Stimulated activated CD4-positive, alpha-beta T cell treated with anti-CD3 and anti-CD28 coated beads, TNF-alpha, amount 100 ng/mL, for 1 hour (primary cell): ENCODE measurements around the gene ITGB5.
"Not testable (repeated sequence)": the region's sequence is repeated elsewhere in the genome, so short reads cannot be mapped to it uniquely, and the experiment has no call there.

Experiments used
- DNase-seq, 3 donors: peaks; one replicate each; pipeline ENCODE4 v3.0.0-alpha.2; 2020; ENCODE audit warnings: low read depth in 3 of 3, low spot score in 1 of 3

The ITGB5 gene

GRCh38 chr3:124791142-124791541 lies 96.0 kb downstream of the ITGB5 start:
- no peak for DNase-seq

GRCh38 chr3:124789103-124789502 lies 98.1 kb downstream of the ITGB5 start:
- DNase-seq, result not testable (repeated sequence)

- no peak for DNase-seq
These were observed 98.9 kb downstream of the ITGB5 start for GRCh38 chr3:124788254-124788745.

- no peak for DNase-seq
These were observed 99.5 kb downstream of the ITGB5 start for GRCh38 chr3:124787476-124788195.

- no peak for DNase-seq
These were observed 100.5 kb downstream of the ITGB5 start for GRCh38 chr3:124786511-124787241.

- no peak for DNase-seq
These were observed 101.2 kb downstream of the ITGB5 start for GRCh38 chr3:124785973-124786372.

GRCh38 chr3:124784686-124785382 lies 102.3 kb downstream of the ITGB5 start:
- DNase-seq, result no peak

- DNase-seq, result no peak
These were observed 103.5 kb downstream of the ITGB5 start for GRCh38 chr3:124783696-124784095.

GRCh38 chr3:124782377-124782712 lies 104.8 kb downstream of the ITGB5 start:
- not testable (repeated sequence) for DNase-seq

- no peak for DNase-seq
These were observed 105.4 kb downstream of the ITGB5 start for GRCh38 chr3:124781476-124782376.

GRCh38 chr3:124780761-124781475 lies 106.2 kb downstream of the ITGB5 start:
- DNase-seq, result no peak

GRCh38 chr3:124780356-124780755 lies 106.8 kb downstream of the ITGB5 start:
- no peak for DNase-seq

GRCh38 chr3:124779751-124780191 lies 107.4 kb downstream of the ITGB5 start:
- DNase-seq, result no peak

- DNase-seq, result no peak
These were observed 108.0 kb downstream of the ITGB5 start for GRCh38 chr3:124779116-124779515.

GRCh38 chr3:124777762-124778470 lies 109.2 kb downstream of the ITGB5 start:
- DNase-seq, result no peak

GRCh38 chr3:124776856-124777255 lies 110.3 kb downstream of the ITGB5 start:
- DNase-seq, result no peak

GRCh38 chr3:124775877-124776276 lies 111.3 kb downstream of the ITGB5 start:
- DNase-seq, result no peak

- no peak for DNase-seq
These were observed 112.2 kb downstream of the ITGB5 start for GRCh38 chr3:124774841-124775402.

GRCh38 chr3:124774327-124774718 lies 112.8 kb downstream of the ITGB5 start:
- no peak for DNase-seq
